GM19395 (cell line): ENCODE data around the gene NSMCE1.
A peak's percentile ranks its signal among the peaks of the same experiment; 100 is the strongest.
"Not testable (repeated sequence)": the region's sequence is repeated elsewhere in the genome, so short reads cannot be mapped to it uniquely, and the experiment has no call there.

Source experiments
- ATAC-seq: cut with Tn5 transposase; IDR thresholded peaks from one replicate; pipeline ENCODE4 v1.9.1; 2021; ENCODE audit warnings: mild to moderate bottlenecking, moderate library complexity; ENCODE audit not compliant: unreplicated experiment

Gene NSMCE1

GRCh38 chr16:27220527-27220926, 48.0 kb downstream of the NSMCE1 start:
- no peak for ATAC-seq

- no peak for ATAC-seq
Measured at GRCh38 chr16:27220120-27220519, 48.5 kb downstream of the NSMCE1 start.

- no peak for ATAC-seq
Measured at GRCh38 chr16:27219161-27219560, 49.4 kb downstream of the NSMCE1 start.

GRCh38 chr16:27218756-27219155, 49.8 kb downstream of the NSMCE1 start:
- ATAC-seq = no peak

GRCh38 chr16:27217256-27217655, 51.3 kb downstream of the NSMCE1 start:
- no peak for ATAC-seq

- ATAC-seq = no peak
Measured at GRCh38 chr16:27216297-27216885, 52.2 kb downstream of the NSMCE1 start.

GRCh38 chr16:27215660-27216059, 52.9 kb downstream of the NSMCE1 start:
- no peak for ATAC-seq

GRCh38 chr16:27214084-27214961, 54.2 kb downstream of the NSMCE1 start:
- no peak for ATAC-seq

- ATAC-seq = no peak
Measured at GRCh38 chr16:27211026-27211425, 57.5 kb downstream of the NSMCE1 start.

- no peak for ATAC-seq
Measured at GRCh38 chr16:27210174-27210573, 58.4 kb downstream of the NSMCE1 start.

GRCh38 chr16:27209591-27209990, 59.0 kb downstream of the NSMCE1 start:
- ATAC-seq = no peak

GRCh38 chr16:27208796-27209195, 59.8 kb downstream of the NSMCE1 start:
- no peak for ATAC-seq

GRCh38 chr16:27208081-27208680, 60.4 kb downstream of the NSMCE1 start:
- no peak for ATAC-seq

GRCh38 chr16:27207121-27207520, 61.5 kb downstream of the NSMCE1 start:
- ATAC-seq = not testable (repeated sequence)

- ATAC-seq = no peak
Measured at GRCh38 chr16:27205423-27206065, 63.0 kb downstream of the NSMCE1 start.

- ATAC-seq = no peak
Measured at GRCh38 chr16:27204312-27204915, 64.2 kb downstream of the NSMCE1 start.

- ATAC-seq = peak; percentile 73
Measured at GRCh38 chr16:27203507-27204311, 64.9 kb downstream of the NSMCE1 start, which contains the start of gene KDM8. Gene KDM8, plus strand, starts transcription at chr16:27203526. Its CDS starts 6,598 bp downstream, at chr16:27210124.

GRCh38 chr16:27202923-27203506, 65.6 kb downstream of the NSMCE1 start:
- peak; percentile 67 for ATAC-seq

GRCh38 chr16:27200914-27201313, 67.7 kb downstream of the NSMCE1 start:
- not testable (repeated sequence) for ATAC-seq

- peak; percentile 45 for ATAC-seq
Measured at GRCh38 chr16:27199736-27200135, 68.8 kb downstream of the NSMCE1 start.
